ENCODE data around the gene SGCD. TPM values are rescaled to one million over a fixed set of nuclear protein-coding genes. Genes with fewer than 3 reads are reported as not detected.

Gene SGCD
- total RNA-seq, 2 experiments from 2014 or later: not detected

- DNase-seq (ENCODE audit: low spot score): no peak
- ChIA-PET CTCF (ENCODE audit: unreplicated experiment) (no interaction called here), POLR2A (interaction anchor here (0.6 kb wide), 1 partner anchor 23 kb away, joined by 3 read pairs; no protein-coding TSS in a partner anchor)
- BruUV-seq (replicated peaks): no TSS peak
- TF ChIP-seq EZH2phosphoT487 (IDR thresholded peaks at IDR 0.05; ENCODE audit: borderline replicate concordance, low read depth, low read length): no peak
- no peak for TF ChIP-seq CTCF (conservative IDR thresholded peaks at IDR 0.05; ENCODE audit: low read length)
- no peak overlapping the region for H3K4me2 ChIP-seq (ENCODE audit: low read length)
- no peaks in the 10 kb centered on the region for H3K9me3 ChIP-seq (ENCODE audit: low read length)
- H2AFZ ChIP-seq (ENCODE audit: low read length): no peak overlapping the region
- H3K79me2 ChIP-seq (ENCODE audit: insufficient read depth, low read depth, low read length): no peaks in the 10 kb centered on the region
- no peak overlapping the region for H3K27ac ChIP-seq (ENCODE audit: low read depth, low read length, poor library complexity, severe bottlenecking)
- intact Hi-C loops (cut with micrococcal nuclease; ENCODE audit: unreplicated experiment): no loop called here
- H4K20me1 ChIP-seq (ENCODE audit: insufficient read depth, low read length): no peaks in the 10 kb centered on the region
- no peak overlapping the region for H3K4me3 ChIP-seq (ENCODE audit: low read depth, low read length, poor library complexity, severe bottlenecking)
- no peaks in the 10 kb centered on the region for H3K36me3 ChIP-seq (ENCODE audit: insufficient read depth, low read length)
- no peaks in the 10 kb centered on the region for H3K4me1 ChIP-seq (ENCODE audit: insufficient read depth, low read length, poor library complexity, severe bottlenecking)
- no peaks in the 10 kb centered on the region for H3K9me2 ChIP-seq (ENCODE audit: insufficient read depth, low read length)
These were observed 129.9 kb downstream of the SGCD start for GRCh38 chr5:156456857-156457256.

GRCh38 chr5:156459812-156460385 is 132.9 kb downstream of the SGCD start:
- POLR2A ChIA-PET: interaction anchor here (0.7 kb wide), 1 partner anchor 10 kb away, joined by 3 read pairs; no protein-coding TSS in a partner anchor
- Histone ChIP-seq H3K27ac (ENCODE audit: low read depth, low read length, poor library complexity, severe bottlenecking) (no peak overlapping the region), H3K4me1 (ENCODE audit: insufficient read depth, low read length, poor library complexity, severe bottlenecking) (no peaks in the 10 kb centered on the region), H3K79me2 (ENCODE audit: insufficient read depth, low read depth, low read length) (no peaks in the 10 kb centered on the region), H3K36me3 (ENCODE audit: insufficient read depth, low read length) (no peaks in the 10 kb centered on the region), H3K9me2 (ENCODE audit: insufficient read depth, low read length) (no peaks in the 10 kb centered on the region), H3K4me2 (ENCODE audit: low read length) (no peak overlapping the region), H3K9me3 (ENCODE audit: low read length) (no peaks in the 10 kb centered on the region), H4K20me1 (ENCODE audit: insufficient read depth, low read length) (no peaks in the 10 kb centered on the region), H2AFZ (ENCODE audit: low read length) (no peak overlapping the region), H3K4me3 (ENCODE audit: low read depth, low read length, poor library complexity, severe bottlenecking) (no peak overlapping the region)
- TF ChIP-seq EZH2phosphoT487 (IDR thresholded peaks at IDR 0.05; ENCODE audit: borderline replicate concordance, low read depth, low read length) (no peak), CTCF (conservative IDR thresholded peaks at IDR 0.05; ENCODE audit: low read length) (no peak)
- no peak for DNase-seq (ENCODE audit: low spot score)
- BruUV-seq (replicated peaks): no TSS peak
- CTCF ChIA-PET (ENCODE audit: unreplicated experiment): interaction anchor here (1.0 kb wide), 1 partner anchor 9 kb away, joined by 3 read pairs; no protein-coding TSS in a partner anchor
- intact Hi-C loops (cut with micrococcal nuclease; ENCODE audit: unreplicated experiment): no loop called here

- Histone ChIP-seq H3K9me2 (ENCODE audit: insufficient read depth, low read length) (no peaks in the 10 kb centered on the region), H3K36me3 (ENCODE audit: insufficient read depth, low read length) (no peaks in the 10 kb centered on the region), H3K4me1 (ENCODE audit: insufficient read depth, low read length, poor library complexity, severe bottlenecking) (no peaks in the 10 kb centered on the region), H3K79me2 (ENCODE audit: insufficient read depth, low read depth, low read length) (no peaks in the 10 kb centered on the region), H3K27ac (ENCODE audit: low read depth, low read length, poor library complexity, severe bottlenecking) (no peak overlapping the region), H3K4me3 (ENCODE audit: low read depth, low read length, poor library complexity, severe bottlenecking) (no peak overlapping the region), H4K20me1 (ENCODE audit: insufficient read depth, low read length) (no peaks in the 10 kb centered on the region), H3K9me3 (ENCODE audit: low read length) (no peaks in the 10 kb centered on the region), H2AFZ (ENCODE audit: low read length) (no peak overlapping the region), H3K4me2 (ENCODE audit: low read length) (no peak overlapping the region)
- no TSS peak for BruUV-seq (replicated peaks)
- CTCF ChIA-PET (ENCODE audit: unreplicated experiment): interaction anchor here (1.0 kb wide), 1 partner anchor 9 kb away, joined by 3 read pairs; no protein-coding TSS in a partner anchor
- TF ChIP-seq EZH2phosphoT487 (IDR thresholded peaks at IDR 0.05; ENCODE audit: borderline replicate concordance, low read depth, low read length): no peak
- no peak for TF ChIP-seq CTCF (conservative IDR thresholded peaks at IDR 0.05; ENCODE audit: low read length)
- DNase-seq (ENCODE audit: low spot score): no peak
- intact Hi-C loops (cut with micrococcal nuclease; ENCODE audit: unreplicated experiment): no loop called here
- POLR2A ChIA-PET: interaction anchor here (1.2 kb wide), 1 partner anchor 9 kb away, joined by 5 read pairs; no protein-coding TSS in a partner anchor
These were observed 133.5 kb downstream of the SGCD start for GRCh38 chr5:156460471-156460870.

Measured in OCI-LY7 (cell line).